OCI-LY3 (cell line): ENCODE results near the gene ZSCAN12.

Experiments used
- H2AFZ ChIP-seq: fragments of 200-600, 300-600 bp; shearing (Covaris generic); 2 replicates; pipeline ENCODE4 v1.6.0; 2014; ENCODE audit warnings: antibody characterized with exemption, low read depth, low read length
- H3K27ac ChIP-seq: fragments of 200-600, 300-600 bp; sonication (generic); 2 replicates; pipeline ENCODE4 v1.5.1; 2014; ENCODE audit warnings: mild to moderate bottlenecking, low read length, moderate library complexity, mixed read lengths
- H3K27me3 ChIP-seq: fragments of 200-600, 300-600 bp; sonication (generic); 2 replicates; pipeline ENCODE4 v1.6.1; 2014; ENCODE audit warnings: low read depth, low read length, mixed read lengths
- H3K36me3 ChIP-seq: fragments of 200-600, 300-600 bp; sonication (generic); replicated peaks from 2 replicates; pipeline ENCODE3; 2014; ENCODE audit warnings: low read depth, low read length, mixed read lengths
- H3K4me1 ChIP-seq: fragments of 300-600, 200-600 bp; sonication (generic); 2 replicates; pipeline ENCODE4 v1.6.1; 2014; ENCODE audit warnings: low read length, mixed read lengths
- H3K4me2 ChIP-seq: fragments of 200-600, 300-600 bp; sonication (generic); 2 replicates; pipeline ENCODE4 v1.6.1; 2014; ENCODE audit warnings: low read length, mixed read lengths
- H3K4me3 ChIP-seq: fragments of 300-600, 200-600 bp; sonication (generic); 2 replicates; pipeline ENCODE4 v1.5.1; 2014; ENCODE audit warnings: antibody characterized with exemption, mild to moderate bottlenecking, low read length, moderate library complexity
- H3K79me2 ChIP-seq: fragments of 300-600, 200-600 bp; shearing (Covaris generic); 2 replicates; pipeline ENCODE4 v1.6.1; 2014; ENCODE audit warnings: mild to moderate bottlenecking, low read length, mixed read lengths
- H3K9ac ChIP-seq: fragments of 300-600, 200-600 bp; shearing (Covaris generic); 2 replicates; pipeline ENCODE4 v1.6.0; 2014; ENCODE audit warnings: mild to moderate bottlenecking, low read length, moderate library complexity
- H3K9me3 ChIP-seq: fragments of 200-600, 300-600 bp; shearing (Covaris generic); 2 replicates; pipeline ENCODE4 v1.6.1; 2014; ENCODE audit warnings: low read length, mixed read lengths; ENCODE audit not compliant: insufficient read depth
- H4K20me1 ChIP-seq: fragments of 200-600, 300-600 bp; sonication (generic); 2 replicates; pipeline ENCODE4 v1.6.1; 2016; ENCODE audit warnings: low read length, mixed read lengths; ENCODE audit not compliant: insufficient read depth
- EZH2phosphoT487 ChIP-seq: fragments of 200-600 bp; shearing (Covaris generic); IDR thresholded peaks from 2 replicates; pipeline ENCODE4 v1.6.1; 2018; ENCODE audit warnings: antibody characterized with exemption, mixed run types, low read depth
- TF ChIP-seq, protein P1 (sequence below): fragments of 200-600, 300-600 bp; sonication (generic); IDR thresholded peaks from 2 replicates; pipeline ENCODE4 v1.5.1; 2014; ENCODE audit warnings: antibody characterized with exemption, low read length, low read depth

ZSCAN12 gene

DNA sequence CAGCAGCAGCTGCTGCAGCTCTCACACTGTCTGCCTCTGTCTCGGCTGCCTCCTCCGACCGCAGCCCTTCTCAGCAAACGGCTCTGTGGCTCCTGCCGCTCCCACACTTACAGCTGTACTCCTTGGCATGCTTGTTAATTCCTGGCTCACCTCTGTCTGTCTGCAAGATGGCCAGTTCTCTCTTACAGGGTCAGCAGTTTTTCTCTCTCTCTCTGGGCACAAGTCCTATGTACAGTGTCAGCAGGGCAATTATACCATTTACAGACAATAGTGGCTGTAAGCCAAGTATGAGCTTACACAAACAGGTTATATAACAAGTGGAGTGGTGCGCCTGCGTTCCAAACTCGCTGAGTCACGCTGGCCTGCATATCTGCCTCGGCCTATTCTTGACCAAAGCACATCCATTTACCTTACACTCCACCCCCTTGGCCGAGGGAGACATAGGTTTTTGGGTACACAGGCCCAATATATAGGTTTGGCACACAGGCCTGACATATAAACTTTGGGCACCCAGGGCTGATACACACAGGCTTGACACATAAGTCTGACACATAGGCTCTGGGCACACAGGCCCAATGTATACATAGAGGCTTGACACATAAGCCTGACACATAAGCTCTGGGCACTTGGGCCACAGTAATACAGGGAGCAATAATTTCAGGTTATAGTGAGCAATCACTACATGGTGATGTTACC, 45.4 kb downstream of the ZSCAN12 start:
- Histone ChIP-seq H3K79me2 (peaks cover 17% of the 10 kb centered on the region), H3K9ac (no peak overlapping the region)

DNA sequence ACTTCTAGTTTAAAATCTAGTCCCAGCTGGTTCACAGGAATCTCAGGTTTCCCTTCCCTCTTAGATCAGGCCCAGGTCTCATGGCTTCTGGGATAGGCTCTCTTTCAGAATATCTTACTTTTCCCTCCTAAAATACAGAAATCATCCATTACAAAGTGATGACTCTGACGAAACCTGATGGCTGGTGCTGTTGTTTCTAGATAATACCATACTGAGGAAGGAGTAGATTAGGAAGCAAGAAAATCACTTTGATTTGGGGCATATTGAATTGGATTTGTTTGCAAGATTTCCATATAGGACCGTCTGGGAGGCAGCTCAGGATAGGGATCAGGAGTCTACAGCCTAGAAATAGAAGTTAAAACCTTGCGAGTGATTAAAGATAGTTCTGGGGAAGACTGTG, 46.2 kb downstream of the ZSCAN12 start:
- Histone ChIP-seq H3K9me3 (no peaks in the 10 kb centered on the region), H3K27ac (no peak overlapping the region), H3K4me3 (no peak overlapping the region), H3K4me2 (no peak overlapping the region), H3K9ac (no peak overlapping the region), H3K79me2 (peaks cover 17% of the 10 kb centered on the region), H4K20me1 (no peaks in the 10 kb centered on the region), H3K4me1 (peaks cover 13% of the 10 kb centered on the region), H3K27me3 (no peaks in the 10 kb centered on the region), H2AFZ (no peak overlapping the region), H3K36me3 (peaks cover 6% of the 10 kb centered on the region)
- TF ChIP-seq, protein P1, sequence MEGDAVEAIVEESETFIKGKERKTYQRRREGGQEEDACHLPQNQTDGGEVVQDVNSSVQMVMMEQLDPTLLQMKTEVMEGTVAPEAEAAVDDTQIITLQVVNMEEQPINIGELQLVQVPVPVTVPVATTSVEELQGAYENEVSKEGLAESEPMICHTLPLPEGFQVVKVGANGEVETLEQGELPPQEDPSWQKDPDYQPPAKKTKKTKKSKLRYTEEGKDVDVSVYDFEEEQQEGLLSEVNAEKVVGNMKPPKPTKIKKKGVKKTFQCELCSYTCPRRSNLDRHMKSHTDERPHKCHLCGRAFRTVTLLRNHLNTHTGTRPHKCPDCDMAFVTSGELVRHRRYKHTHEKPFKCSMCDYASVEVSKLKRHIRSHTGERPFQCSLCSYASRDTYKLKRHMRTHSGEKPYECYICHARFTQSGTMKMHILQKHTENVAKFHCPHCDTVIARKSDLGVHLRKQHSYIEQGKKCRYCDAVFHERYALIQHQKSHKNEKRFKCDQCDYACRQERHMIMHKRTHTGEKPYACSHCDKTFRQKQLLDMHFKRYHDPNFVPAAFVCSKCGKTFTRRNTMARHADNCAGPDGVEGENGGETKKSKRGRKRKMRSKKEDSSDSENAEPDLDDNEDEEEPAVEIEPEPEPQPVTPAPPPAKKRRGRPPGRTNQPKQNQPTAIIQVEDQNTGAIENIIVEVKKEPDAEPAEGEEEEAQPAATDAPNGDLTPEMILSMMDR, result no peak
- no peak for TF ChIP-seq EZH2phosphoT487

More for the DNA sequence above, 45.4 kb downstream of the ZSCAN12 start:
- TF ChIP-seq, protein P1, result no peak
- no peak for TF ChIP-seq EZH2phosphoT487
- H3K4me1 ChIP-seq, result peaks cover 13% of the 10 kb centered on the region
- H4K20me1 ChIP-seq, result no peaks in the 10 kb centered on the region
- H3K27me3 ChIP-seq, result no peaks in the 10 kb centered on the region
- H2AFZ ChIP-seq, result no peak overlapping the region
- no peak overlapping the region for H3K4me2 ChIP-seq
- no peak overlapping the region for H3K27ac ChIP-seq
- no peaks in the 10 kb centered on the region for H3K9me3 ChIP-seq
- H3K4me3 ChIP-seq, result no peak overlapping the region
- peaks cover 6% of the 10 kb centered on the region for H3K36me3 ChIP-seq

DNA sequence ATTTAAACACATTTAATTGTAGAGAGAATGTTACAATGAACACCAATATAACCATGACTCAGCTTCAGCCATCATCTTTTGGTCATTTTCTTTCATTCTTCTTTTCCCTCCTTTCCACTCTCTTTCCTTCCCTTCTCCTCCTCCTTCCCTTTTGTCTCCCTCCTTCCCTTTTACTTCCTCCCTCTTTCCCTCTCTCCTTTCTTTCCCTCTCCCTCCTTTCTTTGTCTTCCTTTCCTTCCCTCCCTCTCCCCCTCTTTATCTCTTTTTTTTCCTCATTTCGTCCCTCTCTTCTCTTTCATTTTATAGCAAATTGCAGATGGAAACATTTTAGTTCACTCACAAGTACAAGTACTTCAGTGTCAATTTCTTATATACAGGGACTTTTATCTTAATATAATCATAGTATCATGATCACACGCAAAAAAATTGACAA, 48.0 kb downstream of the ZSCAN12 start:
- Histone ChIP-seq H3K27me3 (no peaks in the 10 kb centered on the region), H3K9ac (no peak overlapping the region), H3K27ac (no peak overlapping the region), H3K79me2 (peaks cover 17% of the 10 kb centered on the region), H4K20me1 (no peaks in the 10 kb centered on the region), H3K4me3 (no peak overlapping the region), H3K4me2 (no peak overlapping the region), H3K4me1 (peaks cover 13% of the 10 kb centered on the region), H2AFZ (no peak overlapping the region), H3K9me3 (no peaks in the 10 kb centered on the region), H3K36me3 (peaks cover 6% of the 10 kb centered on the region)
- TF ChIP-seq, protein P1, result no peak
- TF ChIP-seq EZH2phosphoT487, result no peak

DNA sequence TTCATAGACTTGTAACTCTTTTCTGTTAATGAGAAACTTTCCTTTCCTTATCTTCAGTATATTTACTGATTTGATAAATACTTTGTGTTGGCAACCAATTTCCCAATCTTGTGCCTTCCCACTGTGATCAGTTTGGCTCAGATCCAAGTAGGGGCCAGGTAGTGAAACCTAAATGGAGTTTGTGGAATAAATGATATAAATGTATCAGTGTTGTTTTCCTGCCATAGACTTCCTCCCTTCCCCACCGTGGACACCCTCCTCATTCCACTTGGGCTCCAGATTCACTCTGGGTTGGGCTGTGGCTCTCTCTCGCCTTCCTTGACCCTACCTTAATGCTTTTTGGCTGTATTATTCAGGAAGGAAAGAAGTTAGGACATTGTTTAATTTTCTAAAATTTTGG, 48.5 kb downstream of the ZSCAN12 start:
- peaks cover 17% of the 10 kb centered on the region for H3K79me2 ChIP-seq
- no peak overlapping the region for H2AFZ ChIP-seq
- peak overlapping the region; percentile 68 for H3K4me2 ChIP-seq
- no peaks in the 10 kb centered on the region for H3K27me3 ChIP-seq
- TF ChIP-seq, protein P1, result no peak
- H3K4me1 ChIP-seq, result peaks cover 13% of the 10 kb centered on the region
- H3K9me3 ChIP-seq, result no peaks in the 10 kb centered on the region
- H3K4me3 ChIP-seq, result no peak overlapping the region
- no peak overlapping the region for H3K9ac ChIP-seq
- H3K27ac ChIP-seq, result no peak overlapping the region
- H4K20me1 ChIP-seq, result no peaks in the 10 kb centered on the region
- peaks cover 6% of the 10 kb centered on the region for H3K36me3 ChIP-seq
